Measurements from ENCODE around the gene MCOLN2. TPM values are rescaled to one million over a fixed set of nuclear protein-coding genes. Genes with fewer than 3 reads are reported as not detected.

Gene MCOLN2
- total RNA-seq, 2 donors from 2014 or later: not detected

DNA sequence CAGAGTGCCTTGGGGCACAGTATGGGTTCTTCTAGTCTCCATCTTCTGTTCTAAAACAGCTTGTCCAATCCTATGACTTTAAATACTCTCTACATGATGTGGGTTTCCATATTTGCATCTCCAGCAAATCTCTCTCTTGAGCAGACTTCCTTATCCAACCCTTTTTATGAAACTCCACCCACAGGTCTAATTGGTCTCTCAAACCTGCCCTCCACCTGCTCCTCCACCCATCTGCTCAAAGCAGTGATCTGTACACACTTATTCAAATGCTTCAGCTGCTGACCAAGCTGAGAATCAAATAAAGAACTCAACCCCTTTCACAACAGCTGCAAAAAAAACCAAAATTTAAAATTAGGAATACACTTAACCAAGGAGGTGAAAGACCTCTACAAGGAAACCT lies 11.5 kb downstream of the MCOLN2 start:
- H3K27me3 ChIP-seq: no peaks in the 10 kb centered on the region
- ATAC-seq (no peak), DNase-seq (no peak)
- H3K4me3 ChIP-seq: no peak overlapping the region
- H3K36me3 ChIP-seq (replicated peaks in 1 of 2; ENCODE audit: insufficient read depth in 1 of 2, low read depth in 2 of 2): no peaks in the 10 kb centered on the region
- no peak overlapping the region for H3K27ac ChIP-seq
- TF ChIP-seq, protein P1, sequence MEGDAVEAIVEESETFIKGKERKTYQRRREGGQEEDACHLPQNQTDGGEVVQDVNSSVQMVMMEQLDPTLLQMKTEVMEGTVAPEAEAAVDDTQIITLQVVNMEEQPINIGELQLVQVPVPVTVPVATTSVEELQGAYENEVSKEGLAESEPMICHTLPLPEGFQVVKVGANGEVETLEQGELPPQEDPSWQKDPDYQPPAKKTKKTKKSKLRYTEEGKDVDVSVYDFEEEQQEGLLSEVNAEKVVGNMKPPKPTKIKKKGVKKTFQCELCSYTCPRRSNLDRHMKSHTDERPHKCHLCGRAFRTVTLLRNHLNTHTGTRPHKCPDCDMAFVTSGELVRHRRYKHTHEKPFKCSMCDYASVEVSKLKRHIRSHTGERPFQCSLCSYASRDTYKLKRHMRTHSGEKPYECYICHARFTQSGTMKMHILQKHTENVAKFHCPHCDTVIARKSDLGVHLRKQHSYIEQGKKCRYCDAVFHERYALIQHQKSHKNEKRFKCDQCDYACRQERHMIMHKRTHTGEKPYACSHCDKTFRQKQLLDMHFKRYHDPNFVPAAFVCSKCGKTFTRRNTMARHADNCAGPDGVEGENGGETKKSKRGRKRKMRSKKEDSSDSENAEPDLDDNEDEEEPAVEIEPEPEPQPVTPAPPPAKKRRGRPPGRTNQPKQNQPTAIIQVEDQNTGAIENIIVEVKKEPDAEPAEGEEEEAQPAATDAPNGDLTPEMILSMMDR (IDR thresholded peaks at IDR 0.05): no peak
- no peak for TF ChIP-seq POLR2A (IDR thresholded peaks at IDR 0.05)
- intact Hi-C loops (cut with DNase I): no loop called here
- no peaks in the 10 kb centered on the region for H3K9me3 ChIP-seq
- H3K4me1 ChIP-seq: no peaks in the 10 kb centered on the region

DNA sequence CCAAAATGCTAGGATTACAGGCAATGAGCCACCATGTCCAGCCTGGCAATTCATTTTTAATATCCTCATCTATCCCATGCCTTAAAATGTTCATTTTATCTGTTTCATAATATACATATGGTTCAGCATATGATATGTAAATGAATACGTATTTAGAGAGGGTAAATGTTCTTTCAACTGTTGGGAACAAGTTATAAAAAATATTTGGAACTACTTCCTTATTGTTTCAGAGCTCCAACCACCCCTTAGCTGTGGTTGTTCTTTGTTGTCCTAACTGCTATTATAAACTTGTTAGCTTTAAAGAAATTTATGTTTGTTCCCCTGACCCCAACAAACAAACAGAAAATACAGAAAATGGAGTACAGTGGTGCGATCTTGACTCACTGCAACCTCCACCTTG lies 14.5 kb downstream of the MCOLN2 start:
- DNase-seq (no peak), ATAC-seq (no peak)
- Histone ChIP-seq H3K4me1 (no peaks in the 10 kb centered on the region), H3K9me3 (no peaks in the 10 kb centered on the region), H3K4me3 (no peak overlapping the region), H3K27ac (no peak overlapping the region), H3K27me3 (no peaks in the 10 kb centered on the region), H3K36me3 (replicated peaks in 1 of 2; ENCODE audit: insufficient read depth in 1 of 2, low read depth in 2 of 2) (no peaks in the 10 kb centered on the region)
- TF ChIP-seq, protein P1 (IDR thresholded peaks at IDR 0.05): no peak
- TF ChIP-seq POLR2A (IDR thresholded peaks at IDR 0.05): no peak
- 84 to 91% methylated on average over 2 of the region's 2 CpGs for WGBS, 2 donors
- intact Hi-C loops (cut with DNase I): no loop called here

DNA sequence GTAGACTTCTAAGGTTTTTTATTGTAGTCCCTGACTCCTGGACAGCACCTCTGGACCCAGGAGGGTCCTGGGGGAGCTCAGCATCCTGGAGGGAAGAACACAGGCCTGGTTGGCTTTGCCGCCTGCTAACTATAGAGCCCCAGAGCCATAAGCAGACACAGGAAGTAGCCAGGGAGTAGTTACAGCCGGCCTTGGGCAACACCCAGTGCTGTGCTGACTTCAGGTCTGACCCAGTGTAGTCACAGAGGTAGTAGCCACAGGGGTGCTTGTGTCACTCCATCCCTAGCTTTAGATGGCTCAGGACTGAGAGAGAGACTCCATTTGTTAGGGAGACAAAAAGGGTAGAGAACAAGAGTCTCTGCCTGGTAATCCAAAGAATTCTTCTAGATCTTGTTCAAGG lies 21.9 kb downstream of the MCOLN2 start:
- no peaks in the 10 kb centered on the region for H3K4me1 ChIP-seq
- intact Hi-C loops (cut with DNase I): loop anchor here (10.0 kb wide), 1 partner anchor 50 kb away; no protein-coding TSS in a partner anchor
- 47 to 92% methylated on average over 2 of the region's 2 CpGs for WGBS, 2 donors
- H3K9me3 ChIP-seq: no peaks in the 10 kb centered on the region
- H3K27me3 ChIP-seq: no peaks in the 10 kb centered on the region
- DNase-seq: no peak
- H3K27ac ChIP-seq: no peak overlapping the region
- no peak overlapping the region for H3K4me3 ChIP-seq
- H3K36me3 ChIP-seq (replicated peaks in 1 of 2; ENCODE audit: insufficient read depth in 1 of 2, low read depth in 2 of 2): no peaks in the 10 kb centered on the region
- ATAC-seq: no peak
- TF ChIP-seq POLR2A (IDR thresholded peaks at IDR 0.05): no peak
- TF ChIP-seq, protein P1 (IDR thresholded peaks at IDR 0.05): no peak

DNA sequence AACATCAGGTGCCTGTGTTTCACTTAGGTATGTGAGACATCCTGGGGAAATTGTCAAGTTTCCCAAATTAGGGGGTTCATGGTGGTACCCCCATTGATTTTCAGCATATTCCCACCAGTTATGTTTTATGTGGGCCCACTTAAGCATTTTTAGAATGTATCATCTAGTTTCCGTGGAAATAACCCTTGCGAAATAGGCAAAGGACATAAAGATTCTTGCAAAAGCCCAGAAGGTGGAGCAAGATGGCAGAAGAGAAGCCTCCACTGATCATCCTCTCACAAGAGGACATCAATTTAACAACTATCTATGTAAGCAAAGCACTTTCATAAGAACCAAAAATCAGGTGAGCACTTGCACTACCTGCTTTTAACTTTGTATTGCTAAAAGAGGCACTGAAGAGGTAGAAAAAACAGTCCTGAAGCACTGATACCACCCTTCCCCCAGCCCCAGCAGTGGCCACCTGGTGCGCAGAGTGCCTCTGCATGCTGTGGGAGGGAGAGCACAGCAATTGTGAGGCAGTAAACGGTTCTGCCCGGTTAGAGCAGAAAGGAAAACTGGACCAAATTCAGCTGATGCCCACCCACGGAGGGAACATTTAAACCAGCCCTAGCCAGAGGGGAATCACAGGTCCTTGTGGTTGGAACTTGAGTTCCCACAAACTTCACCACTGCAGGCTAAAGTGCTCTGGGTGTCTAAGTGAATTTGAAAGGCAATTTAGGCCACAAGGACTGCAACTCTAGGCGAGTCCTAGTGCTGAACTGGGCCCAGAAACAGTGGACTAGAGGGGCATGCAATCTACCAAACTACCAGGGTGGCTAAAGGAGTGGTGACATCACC lies 23.2 kb downstream of the MCOLN2 start:
- H3K4me1 ChIP-seq: no peaks in the 10 kb centered on the region
- DNase-seq (no peak), ATAC-seq (no peak)
- no peak overlapping the region for H3K4me3 ChIP-seq
- H3K27ac ChIP-seq: no peak overlapping the region
- intact Hi-C loops (cut with DNase I): loop anchor here (10.0 kb wide), 1 partner anchor 51 kb away; no protein-coding TSS in a partner anchor
- no peaks in the 10 kb centered on the region for H3K9me3 ChIP-seq
- no peaks in the 10 kb centered on the region for H3K36me3 ChIP-seq (replicated peaks in 1 of 2; ENCODE audit: insufficient read depth in 1 of 2, low read depth in 2 of 2)
- H3K27me3 ChIP-seq: no peaks in the 10 kb centered on the region
- TF ChIP-seq, protein P1 (IDR thresholded peaks at IDR 0.05): no peak
- 65 to 80% methylated on average over 6 to 7 of the region's 7 CpGs for WGBS, 2 donors

Data from body of pancreas (tissue), 4 donors.